ENCODE results near the gene MARCHF10.
A peak's percentile ranks its signal among the peaks of the same experiment; 100 is the strongest.

The MARCHF10 gene

GRCh38 chr17:62753562-62753961 lies 54.6 kb downstream of the MARCHF10 start:
- no peak for DNase-seq (ENCODE audit: low spot score)

- DNase-seq (ENCODE audit: low spot score), result no peak
These were observed 56.9 kb downstream of the MARCHF10 start for GRCh38 chr17:62751060-62751691.

- DNase-seq (ENCODE audit: low spot score), result no peak
These were observed 57.5 kb downstream of the MARCHF10 start for GRCh38 chr17:62750631-62751051.

- no peak for DNase-seq (ENCODE audit: low spot score)
These were observed 58.2 kb downstream of the MARCHF10 start for GRCh38 chr17:62749926-62750325.

- peak; percentile 32 for DNase-seq (ENCODE audit: low spot score)
These were observed 61.2 kb downstream of the MARCHF10 start for GRCh38 chr17:62746941-62747340.

- no peak for DNase-seq (ENCODE audit: low spot score)
These were observed 62.3 kb downstream of the MARCHF10 start for GRCh38 chr17:62745806-62746205.

- no peak for DNase-seq (ENCODE audit: low spot score)
These were observed 63.9 kb downstream of the MARCHF10 start for GRCh38 chr17:62744259-62744658.

GRCh38 chr17:62741290-62741689 lies 66.8 kb downstream of the MARCHF10 start:
- no peak for DNase-seq (ENCODE audit: low spot score)

GRCh38 chr17:62739645-62740388 lies 68.3 kb downstream of the MARCHF10 start:
- peak; percentile 75 for DNase-seq (ENCODE audit: low spot score)

GRCh38 chr17:62738281-62738680 lies 69.8 kb downstream of the MARCHF10 start:
- DNase-seq (ENCODE audit: low spot score), result no peak

- no peak for DNase-seq (ENCODE audit: low spot score)
These were observed 70.6 kb downstream of the MARCHF10 start for GRCh38 chr17:62737513-62737912.

- DNase-seq (ENCODE audit: low spot score), result no peak
These were observed 73.0 kb downstream of the MARCHF10 start for GRCh38 chr17:62735044-62735651.

GRCh38 chr17:62732125-62732524 lies 76.0 kb downstream of the MARCHF10 start:
- no peak for DNase-seq (ENCODE audit: low spot score)

GRCh38 chr17:62727916-62728672 lies 80.0 kb downstream of the MARCHF10 start:
- no peak for DNase-seq (ENCODE audit: low spot score)

- no peak for DNase-seq (ENCODE audit: low spot score)
These were observed 82.3 kb downstream of the MARCHF10 start for GRCh38 chr17:62725791-62726249.

- DNase-seq (ENCODE audit: low spot score), result no peak
These were observed 83.5 kb downstream of the MARCHF10 start for GRCh38 chr17:62724398-62725146.

GRCh38 chr17:62723842-62724241 lies 84.3 kb downstream of the MARCHF10 start:
- no peak for DNase-seq (ENCODE audit: low spot score)

GRCh38 chr17:62722625-62723024 lies 85.5 kb downstream of the MARCHF10 start:
- no peak for DNase-seq (ENCODE audit: low spot score)

- no peak for DNase-seq (ENCODE audit: low spot score)
These were observed 87.8 kb downstream of the MARCHF10 start for GRCh38 chr17:62720126-62720850.

GRCh38 chr17:62719586-62719985 lies 88.5 kb downstream of the MARCHF10 start:
- no peak for DNase-seq (ENCODE audit: low spot score)

GRCh38 chr17:62718429-62718828 lies 89.7 kb downstream of the MARCHF10 start:
- peak; percentile 56 for DNase-seq (ENCODE audit: low spot score)
